Activated CD8-positive, alpha-beta memory T cell treated with anti-CD3 and anti-CD28 coated beads, Interleukin-2, amount 50 U/mL, for 4 hours (primary cell): Measurements from ENCODE around the gene ACCSL.

Experiments
- DNase-seq: peaks from one replicate; pipeline ENCODE4 v3.0.0-alpha.2; 2020

ACCSL gene

GRCh38 chr11:44065841-44066731 is 18.3 kb downstream of the ACCSL start, which contains the start of gene ACCS:
Gene ACCS, plus strand, starts transcription at chr11:44066270. Its CDS starts 1,358 bp downstream, at chr11:44067628.
- DNase-seq: peak; percentile 89

GRCh38 chr11:44066732-44067141 is 19.0 kb downstream of the ACCSL start:
- no peak for DNase-seq

- no peak for DNase-seq
Measured at GRCh38 chr11:44067266-44067665, 19.5 kb downstream of the ACCSL start.

- DNase-seq: no peak
Measured at GRCh38 chr11:44068180-44068579, 20.4 kb downstream of the ACCSL start.

- DNase-seq: no peak
Measured at GRCh38 chr11:44071157-44071556, 23.4 kb downstream of the ACCSL start.

- DNase-seq: no peak
Measured at GRCh38 chr11:44072757-44073658, 25.2 kb downstream of the ACCSL start.

GRCh38 chr11:44078794-44079193 is 31.0 kb downstream of the ACCSL start:
- DNase-seq: no peak

- no peak for DNase-seq
Measured at GRCh38 chr11:44079376-44079775, 31.6 kb downstream of the ACCSL start.

GRCh38 chr11:44080951-44081350 is 33.2 kb downstream of the ACCSL start:
- DNase-seq: no peak

GRCh38 chr11:44082645-44083044 is 34.9 kb downstream of the ACCSL start:
- DNase-seq: no peak

GRCh38 chr11:44083433-44083832 is 35.7 kb downstream of the ACCSL start:
- DNase-seq: no peak

- no peak for DNase-seq
Measured at GRCh38 chr11:44083906-44084305, 36.1 kb downstream of the ACCSL start.

- DNase-seq: no peak
Measured at GRCh38 chr11:44085330-44085729, 37.5 kb downstream of the ACCSL start.

GRCh38 chr11:44088377-44088776 is 40.6 kb downstream of the ACCSL start:
- no peak for DNase-seq

- DNase-seq: no peak
Measured at GRCh38 chr11:44088871-44089270, 41.1 kb downstream of the ACCSL start.

GRCh38 chr11:44090539-44090938 is 42.8 kb downstream of the ACCSL start:
- DNase-seq: no peak

- peak; percentile 77 for DNase-seq
Measured at GRCh38 chr11:44094260-44094868, 46.6 kb downstream of the ACCSL start.

- DNase-seq: peak; percentile 85
Measured at GRCh38 chr11:44095506-44096359, 48.0 kb downstream of the ACCSL start, which contains the start of gene EXT2. Gene EXT2, plus strand, starts transcription at chr11:44095678. Its CDS starts 12,035 bp downstream, at chr11:44107713.

GRCh38 chr11:44096360-44097185 is 48.8 kb downstream of the ACCSL start:
- DNase-seq: no peak

- no peak for DNase-seq
Measured at GRCh38 chr11:44097821-44098220, 50.0 kb downstream of the ACCSL start.

GRCh38 chr11:44101098-44101497 is 53.3 kb downstream of the ACCSL start:
- DNase-seq: no peak
